HEK293 (cell line): ENCODE data around the gene INPPL1.

Experiments used
- CTCF ChIA-PET: fragments of 350-600 bp; formaldehyde crosslinking; extraction: SDS; loops from one replicate; lab custom pipeline; 2021; ENCODE audit warnings: antibody characterized with exemption; lab: Yijun Ruan, JAX
- POLR2A ChIA-PET: fragments of 300-600 bp; formaldehyde crosslinking; extraction: SDS; loops from one replicate; lab custom pipeline; 2020; ENCODE audit warnings: antibody characterized with exemption, inconsistent platforms; lab: Yijun Ruan, JAX
- H3K27ac ChIP-seq: fragments of 200-500 bp; sonication (Bioruptor generic); 2 replicates; pipeline ENCODE4 v1.5.1; 2014; ENCODE audit warnings: low read depth, low read length, control low read depth, inconsistent platforms; ENCODE audit errors: extremely low read depth
- H3K36me3 ChIP-seq, 2 experiments: fragments of 200-500 bp in 1 of 2; sonication (Bioruptor generic) in 1 of 2; 1 replicate in 1 of 2; 2 replicates in 1 of 2; pipeline ENCODE4 v1.5.1; 2014 to 2017; ENCODE audit warnings: inconsistent platforms in 2 of 2, low read length in 2 of 2; ENCODE audit not compliant: control insufficient read depth in 2 of 2, insufficient read depth in 1 of 2
- H3K4me1 ChIP-seq: fragments of 200-500 bp; sonication (Bioruptor generic); 2 replicates; pipeline ENCODE4 v1.5.1; 2014; ENCODE audit warnings: mild to moderate bottlenecking, low read length, inconsistent platforms; ENCODE audit not compliant: control insufficient read depth, insufficient read depth
- H3K4me3 ChIP-seq: 2 replicates; pipeline ENCODE4 v1.5.1; 2011; ENCODE audit warnings: low read depth, mild to moderate bottlenecking, control low read depth, low read length, moderate library complexity
- H3K9me3 ChIP-seq: fragments of 200-500 bp; sonication (Bioruptor generic); 2 replicates; pipeline ENCODE4 v1.5.1; 2014; ENCODE audit warnings: low read depth, low read length, inconsistent platforms; ENCODE audit not compliant: control insufficient read depth, insufficient read depth
- CTCF ChIP-seq: fragments of 450-650 bp; formaldehyde crosslinking; IDR thresholded peaks from 2 replicates; pipeline ENCODE4 v1.5.1; 2016; ENCODE audit warnings: missing biosample characterization, missing genetic modification characterization
- KLF1 ChIP-seq: fragments of 450-650 bp; formaldehyde crosslinking; IDR thresholded peaks from 2 replicates; pipeline ENCODE4 v1.5.1; 2016; ENCODE audit warnings: missing biosample characterization, missing genetic modification characterization
- MZF1 ChIP-seq: fragments of 450-650 bp; formaldehyde crosslinking; IDR thresholded peaks from 2 replicates; pipeline ENCODE4 v1.5.1; 2017; ENCODE audit warnings: missing biosample characterization, missing genetic modification characterization, borderline replicate concordance
- PRDM4 ChIP-seq: fragments of 450-650 bp; formaldehyde crosslinking; IDR thresholded peaks from 2 replicates; pipeline ENCODE4 v1.5.1; 2017; ENCODE audit warnings: missing biosample characterization, missing genetic modification characterization
- REST ChIP-seq: fragments of 450-650 bp; formaldehyde crosslinking; IDR thresholded peaks from 2 replicates; pipeline ENCODE4 v1.5.1; 2016; ENCODE audit warnings: missing biosample characterization, missing genetic modification characterization
- SP3 ChIP-seq: fragments of 450-650 bp; formaldehyde crosslinking; IDR thresholded peaks from 2 replicates; pipeline ENCODE4 v1.5.1; 2016; ENCODE audit warnings: missing biosample characterization, missing genetic modification characterization
- TRIM28 ChIP-seq: IDR thresholded peaks from 2 replicates; pipeline ENCODE4 v1.6.1; 2011; ENCODE audit warnings: low read length, control low read depth, borderline replicate concordance
- ZBTB1 ChIP-seq: fragments of 450-650 bp; formaldehyde crosslinking; IDR thresholded peaks from 2 replicates; pipeline ENCODE4 v1.5.1; 2016; ENCODE audit warnings: missing biosample characterization, missing genetic modification characterization
- ZBTB7A ChIP-seq: fragments of 450-650 bp; formaldehyde crosslinking; IDR thresholded peaks from 2 replicates; pipeline ENCODE4 v1.5.1; 2016; ENCODE audit warnings: low read depth, missing biosample characterization, missing genetic modification characterization
- ZFP41 ChIP-seq: fragments of 450-650 bp; formaldehyde crosslinking; IDR thresholded peaks from 2 replicates; pipeline ENCODE4 v1.5.1; 2016; ENCODE audit warnings: missing biosample characterization, missing genetic modification characterization, borderline replicate concordance
- ZNF23 ChIP-seq: fragments of 450-650 bp; formaldehyde crosslinking; IDR thresholded peaks from 2 replicates; pipeline ENCODE4 v1.5.1; 2016; ENCODE audit warnings: missing biosample characterization, missing genetic modification characterization, borderline replicate concordance
- ZNF350 ChIP-seq: fragments of 450-650 bp; formaldehyde crosslinking; IDR thresholded peaks from 2 replicates; pipeline ENCODE4 v1.5.0; 2017; ENCODE audit warnings: missing biosample characterization, mild to moderate bottlenecking, missing genetic modification characterization
- ZNF354C ChIP-seq: fragments of 450-650 bp; formaldehyde crosslinking; IDR thresholded peaks from 2 replicates; pipeline ENCODE4 v1.5.1; 2016; ENCODE audit warnings: missing biosample characterization, missing genetic modification characterization, low read depth, borderline replicate concordance
- ZNF48 ChIP-seq: fragments of 450-650 bp; formaldehyde crosslinking; IDR thresholded peaks from 2 replicates; pipeline ENCODE4 v1.5.1; 2016; ENCODE audit warnings: missing biosample characterization, missing genetic modification characterization
- ZNF571 ChIP-seq: fragments of 450-650 bp; formaldehyde crosslinking; IDR thresholded peaks from 2 replicates; pipeline ENCODE4 v1.5.0; 2017; ENCODE audit warnings: missing biosample characterization, missing genetic modification characterization
- ZNF585B ChIP-seq: fragments of 450-650 bp; formaldehyde crosslinking; IDR thresholded peaks from 2 replicates; pipeline ENCODE4 v1.5.1; 2016; ENCODE audit warnings: missing biosample characterization, missing genetic modification characterization
- ZNF596 ChIP-seq: fragments of 450-650 bp; IDR thresholded peaks from 2 replicates; pipeline ENCODE4 v1.5.0; 2018; ENCODE audit warnings: missing biosample characterization, mild to moderate bottlenecking, missing genetic modification characterization, moderate library complexity
- ZNF600 ChIP-seq: fragments of 450-650 bp; formaldehyde crosslinking; IDR thresholded peaks from 2 replicates; pipeline ENCODE4 v1.5.1; 2016; ENCODE audit warnings: missing biosample characterization, missing genetic modification characterization
- ZNF664 ChIP-seq: fragments of 450-650 bp; formaldehyde crosslinking; IDR thresholded peaks from 2 replicates; pipeline ENCODE4 v1.5.1; 2016; ENCODE audit warnings: missing biosample characterization, missing genetic modification characterization
- ZNF76 ChIP-seq: fragments of 450-650 bp; formaldehyde crosslinking; IDR thresholded peaks from 2 replicates; pipeline ENCODE4; 2016; ENCODE audit warnings: low read depth, missing biosample characterization, missing genetic modification characterization, borderline replicate concordance
- ZSCAN18 ChIP-seq: fragments of 450-650 bp; formaldehyde crosslinking; IDR thresholded peaks from 2 replicates; pipeline ENCODE4 v1.5.1; 2016; ENCODE audit warnings: missing biosample characterization, missing genetic modification characterization
- ZSCAN4 ChIP-seq: fragments of 450-650 bp; formaldehyde crosslinking; IDR thresholded peaks from 2 replicates; pipeline ENCODE4 v1.5.1; 2017; ENCODE audit warnings: missing biosample characterization, missing genetic modification characterization

The INPPL1 gene

GRCh38 chr11:72249961-72250360, 25.4 kb downstream of the INPPL1 start (continued):
- no peak for TF ChIP-seq ZNF48 (tag by site-specific recombination)
- TF ChIP-seq ZBTB7A (tag by site-specific recombination) = no peak
- TF ChIP-seq, all 188 proteins: peak for 0

- ChIA-PET CTCF (interaction anchor here (1.3 to 1.6 kb wide), 3 partner anchors 13 to 181 kb away, joined by 3 to 8 read pairs (median 4); no protein-coding TSS in a partner anchor), POLR2A (no interaction called here)
- no peaks in the 10 kb centered on the region for H3K9me3 ChIP-seq
- no peaks in the 10 kb centered on the region for H3K4me1 ChIP-seq
- no peaks in the 10 kb centered on the region for H3K36me3 ChIP-seq
- no peak for TF ChIP-seq REST
- TF ChIP-seq ZNF600 = no peak
- TF ChIP-seq ZBTB7A (tag by site-specific recombination) = no peak
- TF ChIP-seq ZNF76 = no peak
- no peak for TF ChIP-seq ZNF354C
- no peak for TF ChIP-seq ZBTB1 (tag by site-specific recombination)
- H3K4me3 ChIP-seq = no peak overlapping the region
- H3K27ac ChIP-seq = no peak overlapping the region
These were observed 26.3 kb downstream of the INPPL1 start for GRCh38 chr11:72250661-72251464.

GRCh38 chr11:72251614-72252013, 27.0 kb downstream of the INPPL1 start:
- no peaks in the 10 kb centered on the region for H3K4me1 ChIP-seq
- H3K36me3 ChIP-seq = no peaks in the 10 kb centered on the region
- no peak overlapping the region for H3K4me3 ChIP-seq
- H3K27ac ChIP-seq = no peak overlapping the region
- ChIA-PET CTCF (interaction anchor here (1.3 to 1.6 kb wide), 2 partner anchors 108 to 180 kb away, joined by 4 to 8 read pairs; no protein-coding TSS in a partner anchor), POLR2A (interaction anchor here (0.6 kb wide), 1 partner anchor 37 kb away, joined by 5 read pairs; no protein-coding TSS in a partner anchor)
- H3K9me3 ChIP-seq = no peaks in the 10 kb centered on the region
- TF ChIP-seq KLF1 (tag by site-specific recombination) (no peak), TRIM28 (no peak), CTCF (no peak), SP3 (tag by site-specific recombination) (no peak), ZNF571 (tag by site-specific recombination) (no peak), PRDM4 (tag by site-specific recombination) (no peak), ZNF600 (no peak), ZSCAN18 (tag by site-specific recombination) (no peak), ZNF585B (tag by site-specific recombination) (no peak), ZNF664 (tag by site-specific recombination) (no peak), ZFP41 (tag by site-specific recombination) (no peak), ZNF48 (tag by site-specific recombination) (no peak), ZNF23 (tag by site-specific recombination) (no peak), ZNF350 (tag by site-specific recombination) (no peak), MZF1 (tag by site-specific recombination) (no peak), ZSCAN4 (tag by site-specific recombination) (no peak), ZNF596 (tag by site-specific recombination) (no peak)
